Gastroesophageal sphincter (tissue), 3 donors: ENCODE measurements around the gene KLHDC9.
A peak's percentile ranks its signal among the peaks of the same experiment; 100 is the strongest.

Source experiments
- EP300 ChIP-seq: sonication (generic); formaldehyde crosslinking; IDR thresholded peaks from one replicate; pipeline ENCODE4 v1.6.1; 2017; ENCODE audit warnings: antibody characterized with exemption, mild to moderate bottlenecking
- POLR2A ChIP-seq, 2 donors: fragments of 450-650 bp; IDR thresholded peaks; one replicate each; pipeline ENCODE4 v1.6.1; 2017; ENCODE audit warnings: antibody characterized with exemption in 2 of 2, mild to moderate bottlenecking in 2 of 2, moderate library complexity in 1 of 2
- POLR2AphosphoS5 ChIP-seq: sonication (generic); formaldehyde crosslinking; IDR thresholded peaks from one replicate; pipeline ENCODE4 v1.6.1; 2017; ENCODE audit warnings: antibody characterized with exemption
- TF ChIP-seq, protein P1 (sequence below), 4 experiments: fragments of 200-600 bp in 2 of 4; fragments of 450-650 bp in 2 of 4; sonication (generic) in 1 of 4; IDR thresholded peaks; one replicate each; pipeline ENCODE4 v1.5.1; 2017 to 2019; ENCODE audit warnings: antibody characterized with exemption in 4 of 4, mild to moderate bottlenecking in 2 of 4, moderate library complexity in 2 of 4

DNA sequence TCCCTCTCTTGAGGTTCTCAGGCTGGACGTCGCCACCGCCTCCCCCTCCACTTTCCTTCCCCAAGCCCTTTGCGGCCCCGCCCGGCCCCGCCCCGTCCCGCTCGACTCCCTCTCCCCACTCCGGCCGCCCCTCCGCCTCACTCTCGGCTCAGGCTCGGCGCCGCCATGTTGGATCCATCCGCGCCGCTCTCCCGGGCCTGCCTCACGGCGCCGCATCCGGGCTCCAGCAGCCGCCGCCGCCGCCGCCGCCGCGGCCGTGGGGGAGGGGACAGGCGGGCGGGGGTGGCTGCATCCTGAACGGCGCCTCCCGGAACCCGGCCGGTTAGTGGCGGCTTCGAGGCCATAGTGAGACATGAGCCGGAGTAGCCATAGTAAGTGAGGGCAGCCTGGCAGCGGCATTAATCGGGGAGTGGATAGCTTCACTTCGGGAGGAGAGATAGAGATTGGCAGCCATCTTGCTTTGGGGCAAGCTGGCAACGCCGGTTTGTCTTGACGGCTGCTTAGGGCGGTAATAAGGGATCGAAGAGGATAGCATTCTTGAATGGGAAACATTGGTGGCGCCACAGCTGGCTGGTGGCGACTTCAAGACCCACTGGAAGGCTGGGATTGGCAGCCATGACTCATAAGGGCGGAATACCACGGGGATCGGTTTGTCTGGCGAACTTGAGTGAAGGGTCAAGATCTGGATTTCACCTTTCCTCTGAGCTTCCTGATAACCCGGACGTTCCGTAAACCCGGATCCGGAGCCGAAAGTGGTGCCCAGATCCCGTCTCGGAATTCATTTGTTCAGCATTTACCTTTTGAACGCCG lies 34.5 kb downstream of the KLHDC9 start, which contains the start of gene DEDD:
- TF ChIP-seq, protein P1, sequence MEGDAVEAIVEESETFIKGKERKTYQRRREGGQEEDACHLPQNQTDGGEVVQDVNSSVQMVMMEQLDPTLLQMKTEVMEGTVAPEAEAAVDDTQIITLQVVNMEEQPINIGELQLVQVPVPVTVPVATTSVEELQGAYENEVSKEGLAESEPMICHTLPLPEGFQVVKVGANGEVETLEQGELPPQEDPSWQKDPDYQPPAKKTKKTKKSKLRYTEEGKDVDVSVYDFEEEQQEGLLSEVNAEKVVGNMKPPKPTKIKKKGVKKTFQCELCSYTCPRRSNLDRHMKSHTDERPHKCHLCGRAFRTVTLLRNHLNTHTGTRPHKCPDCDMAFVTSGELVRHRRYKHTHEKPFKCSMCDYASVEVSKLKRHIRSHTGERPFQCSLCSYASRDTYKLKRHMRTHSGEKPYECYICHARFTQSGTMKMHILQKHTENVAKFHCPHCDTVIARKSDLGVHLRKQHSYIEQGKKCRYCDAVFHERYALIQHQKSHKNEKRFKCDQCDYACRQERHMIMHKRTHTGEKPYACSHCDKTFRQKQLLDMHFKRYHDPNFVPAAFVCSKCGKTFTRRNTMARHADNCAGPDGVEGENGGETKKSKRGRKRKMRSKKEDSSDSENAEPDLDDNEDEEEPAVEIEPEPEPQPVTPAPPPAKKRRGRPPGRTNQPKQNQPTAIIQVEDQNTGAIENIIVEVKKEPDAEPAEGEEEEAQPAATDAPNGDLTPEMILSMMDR (IDR thresholded peaks at IDR 0.05), result peak in 2 of 4 experiments; percentile 15 to 18
- TF ChIP-seq POLR2A (IDR thresholded peaks at IDR 0.05) (peak; percentile 51 to 65), EP300 (no peak), POLR2AphosphoS5 (peak; percentile 58)
